CD4-positive, alpha-beta T cell treated with Interleukin-17A for 1 hour (primary cell): ENCODE measurements around the gene GPR55.

Experiments
- DNase-seq: peaks from one replicate; pipeline ENCODE4 v3.0.0-alpha.2; 2020

Gene GPR55

GRCh38 chr2:230916218-230916617 is 8.8 kb downstream of the GPR55 start:
- no peak for DNase-seq

- DNase-seq: no peak
Measured at GRCh38 chr2:230915319-230915718, 9.7 kb downstream of the GPR55 start.

GRCh38 chr2:230914886-230915285 is 10.2 kb downstream of the GPR55 start:
- no peak for DNase-seq

- peak; percentile 32 for DNase-seq
Measured at GRCh38 chr2:230913406-230914143, 11.5 kb downstream of the GPR55 start.

GRCh38 chr2:230912724-230913123 is 12.3 kb downstream of the GPR55 start:
- DNase-seq: no peak

GRCh38 chr2:230912046-230912445 is 13.0 kb downstream of the GPR55 start:
- no peak for DNase-seq

GRCh38 chr2:230910546-230911177 is 14.4 kb downstream of the GPR55 start:
- DNase-seq: no peak

GRCh38 chr2:230909841-230910545 is 15.0 kb downstream of the GPR55 start:
- no peak for DNase-seq

GRCh38 chr2:230908595-230909191 is 16.3 kb downstream of the GPR55 start:
- no peak for DNase-seq

GRCh38 chr2:230908092-230908594 is 16.9 kb downstream of the GPR55 start:
- DNase-seq: no peak

- DNase-seq: no peak
Measured at GRCh38 chr2:230907361-230908091, 17.5 kb downstream of the GPR55 start.

GRCh38 chr2:230906471-230907230 is 18.4 kb downstream of the GPR55 start:
- DNase-seq: no peak

- DNase-seq: peak; percentile 55
Measured at GRCh38 chr2:230905448-230906421, 19.3 kb downstream of the GPR55 start.

GRCh38 chr2:230904856-230905447 is 20.1 kb downstream of the GPR55 start:
- DNase-seq: no peak

- no peak for DNase-seq
Measured at GRCh38 chr2:230903231-230904150, 21.6 kb downstream of the GPR55 start.

- DNase-seq: peak; percentile 69
Measured at GRCh38 chr2:230902180-230902899, 22.7 kb downstream of the GPR55 start.

- no peak for DNase-seq
Measured at GRCh38 chr2:230901006-230901405, 24.0 kb downstream of the GPR55 start.

- DNase-seq: no peak
Measured at GRCh38 chr2:230900336-230900995, 24.6 kb downstream of the GPR55 start.
